WERI-Rb-1 (cell line): Measurements from ENCODE around the gene NUDT14.

Experiments
- DNase-seq: peaks from one replicate; pipeline ENCODE4 v3.0.0-alpha.2; 2020
- H3K27ac ChIP-seq: fragments of 250-450 bp; sonication (Bioruptor Pico); 2 replicates; pipeline ENCODE4 v1.5.1; 2020; ENCODE audit warnings: mild to moderate bottlenecking, moderate library complexity
- H3K27me3 ChIP-seq: fragments of 250-450 bp; sonication (Bioruptor Pico); 2 replicates; pipeline ENCODE4 v1.5.1; 2021; ENCODE audit warnings: mild to moderate bottlenecking, low read depth, moderate library complexity; ENCODE audit not compliant: insufficient read depth, severe bottlenecking
- H3K36me3 ChIP-seq: fragments of 250-450 bp; sonication (Bioruptor Pico); 2 replicates; pipeline ENCODE4 v1.5.1; 2020; ENCODE audit warnings: mild to moderate bottlenecking, moderate library complexity
- H3K4me3 ChIP-seq: 2 replicates; pipeline ENCODE4 v1.5.1; 2011; ENCODE audit warnings: low read depth, mild to moderate bottlenecking, control low read depth, low read length
- H3K9me3 ChIP-seq: fragments of 250-450 bp; sonication (Bioruptor Pico); 2 replicates; pipeline ENCODE4 v1.5.1; 2021; ENCODE audit warnings: mild to moderate bottlenecking, moderate library complexity; ENCODE audit not compliant: severe bottlenecking
- CTCF ChIP-seq: IDR thresholded peaks from 2 replicates; pipeline ENCODE4 v1.5.1; 2011; ENCODE audit warnings: low read depth, mild to moderate bottlenecking, control low read depth, inconsistent platforms, low read length

The NUDT14 gene

GRCh38 chr14:105224845-105225570 lies 43.9 kb upstream of the NUDT14 start:
- no peak overlapping the region for H3K27ac ChIP-seq
- peaks cover 49% of the 10 kb centered on the region for H3K36me3 ChIP-seq
- H3K4me3 ChIP-seq = no peak overlapping the region
- no peak for TF ChIP-seq CTCF
- no peak for DNase-seq
- H3K27me3 ChIP-seq = no peaks in the 10 kb centered on the region
- H3K9me3 ChIP-seq = no peaks in the 10 kb centered on the region

- Histone ChIP-seq H3K9me3 (no peaks in the 10 kb centered on the region), H3K4me3 (no peak overlapping the region), H3K27ac (no peak overlapping the region), H3K27me3 (no peaks in the 10 kb centered on the region), H3K36me3 (peaks cover 60% of the 10 kb centered on the region)
- DNase-seq = no peak
- no peak for TF ChIP-seq CTCF
Observed at GRCh38 chr14:105223770-105224544, 42.8 kb upstream of the NUDT14 start.

- Histone ChIP-seq H3K27ac (no peak overlapping the region), H3K9me3 (no peaks in the 10 kb centered on the region), H3K4me3 (no peak overlapping the region), H3K27me3 (no peaks in the 10 kb centered on the region), H3K36me3 (peaks cover 64% of the 10 kb centered on the region)
- no peak for TF ChIP-seq CTCF
- DNase-seq = no peak
Observed at GRCh38 chr14:105223260-105223659, 42.1 kb upstream of the NUDT14 start.

GRCh38 chr14:105221598-105222178 lies 40.6 kb upstream of the NUDT14 start:
- Histone ChIP-seq H3K27me3 (no peaks in the 10 kb centered on the region), H3K4me3 (no peak overlapping the region), H3K27ac (no peak overlapping the region), H3K36me3 (peaks cover 72% of the 10 kb centered on the region), H3K9me3 (no peaks in the 10 kb centered on the region)
- no peak for TF ChIP-seq CTCF
- no peak for DNase-seq

- Histone ChIP-seq H3K9me3 (no peaks in the 10 kb centered on the region), H3K27ac (no peak overlapping the region), H3K4me3 (no peak overlapping the region), H3K36me3 (peaks cover 65% of the 10 kb centered on the region), H3K27me3 (no peaks in the 10 kb centered on the region)
- no peak for DNase-seq
- no peak for TF ChIP-seq CTCF
Observed at GRCh38 chr14:105220699-105221597, 39.8 kb upstream of the NUDT14 start.
